ENCODE data around the gene ACTR3. TPM values are rescaled to one million over a fixed set of nuclear protein-coding genes. Genes with fewer than 3 reads are reported as not detected.
A peak's percentile ranks its signal among the peaks of the same experiment; 100 is the strongest.
"Not testable (repeated sequence)": the region's sequence is repeated elsewhere in the genome, so short reads cannot be mapped to it uniquely, and the experiment has no call there.

ACTR3 gene
- total RNA-seq, result 100 to 1,000 TPM in 1 of 6 donors, 10 to 100 TPM in 5; 44.5 to 112 (median 72.7) TPM
- polyA plus RNA-seq, result 10 to 100 TPM; 10.3 to 27.3 TPM

- TF ChIP-seq, protein P1, sequence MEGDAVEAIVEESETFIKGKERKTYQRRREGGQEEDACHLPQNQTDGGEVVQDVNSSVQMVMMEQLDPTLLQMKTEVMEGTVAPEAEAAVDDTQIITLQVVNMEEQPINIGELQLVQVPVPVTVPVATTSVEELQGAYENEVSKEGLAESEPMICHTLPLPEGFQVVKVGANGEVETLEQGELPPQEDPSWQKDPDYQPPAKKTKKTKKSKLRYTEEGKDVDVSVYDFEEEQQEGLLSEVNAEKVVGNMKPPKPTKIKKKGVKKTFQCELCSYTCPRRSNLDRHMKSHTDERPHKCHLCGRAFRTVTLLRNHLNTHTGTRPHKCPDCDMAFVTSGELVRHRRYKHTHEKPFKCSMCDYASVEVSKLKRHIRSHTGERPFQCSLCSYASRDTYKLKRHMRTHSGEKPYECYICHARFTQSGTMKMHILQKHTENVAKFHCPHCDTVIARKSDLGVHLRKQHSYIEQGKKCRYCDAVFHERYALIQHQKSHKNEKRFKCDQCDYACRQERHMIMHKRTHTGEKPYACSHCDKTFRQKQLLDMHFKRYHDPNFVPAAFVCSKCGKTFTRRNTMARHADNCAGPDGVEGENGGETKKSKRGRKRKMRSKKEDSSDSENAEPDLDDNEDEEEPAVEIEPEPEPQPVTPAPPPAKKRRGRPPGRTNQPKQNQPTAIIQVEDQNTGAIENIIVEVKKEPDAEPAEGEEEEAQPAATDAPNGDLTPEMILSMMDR (IDR thresholded peaks at IDR 0.05), result no peak
- no peaks in the 10 kb centered on the region for H3K36me3 ChIP-seq
- FAIRE-seq, result peak; percentile 93
- intact Hi-C loops (cut with DNase I), result loop anchor here in 1 of 3 donors (10.0 kb wide), 1 partner anchor 125 kb away; no protein-coding TSS in a partner anchor
- H3K9me3 ChIP-seq, result no peaks in the 10 kb centered on the region
- peak; percentile 90 to 96 (median 95) for ATAC-seq
- H3K4me1 ChIP-seq, result peaks cover 21 to 45% (median 32%) of the 10 kb centered on the region in 3 donors
- H3K4me3 ChIP-seq, result peak within 1 kb of the TSS; percentile 66 to 97 (median 94)
- WGBS, 2 donors, result 0% methylated on average over 48 to 51 of the region's 51 CpGs
- no peaks in the 10 kb centered on the region for H3K27me3 ChIP-seq
- DNase-seq, result peak; percentile 97 to 99 (median 98)
- H3K27ac ChIP-seq, result peak within 1 kb of the TSS; percentile 88 to 100 (median 92)
Observed at GRCh38 chr2:113889471-113890252, at the start of gene ACTR3. ACTR3 (plus strand) TSS chr2:113890089; CDS start chr2:113890280, 191 bp downstream.

DNA sequence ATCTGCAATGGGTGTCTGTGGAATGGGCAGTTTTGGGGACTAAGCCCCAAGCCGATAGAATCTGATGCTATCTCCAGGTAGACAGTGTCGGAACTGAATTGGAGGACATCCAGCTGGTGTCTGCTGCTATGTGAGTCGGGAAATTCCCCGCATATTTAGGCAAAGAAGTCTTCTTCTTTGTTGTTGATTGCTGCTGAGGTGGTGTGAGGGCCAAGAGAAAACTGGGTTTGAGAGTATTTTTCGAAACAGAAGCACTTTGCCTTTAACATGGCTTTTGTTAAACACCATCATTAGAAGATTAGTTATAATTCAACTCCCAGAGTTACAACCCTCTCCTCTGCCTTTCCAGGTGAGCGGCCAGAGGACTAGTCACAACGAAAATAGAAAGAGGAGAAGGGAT, 49.4 kb upstream of the ACTR3 start:
- no peak for FAIRE-seq
- H3K27ac ChIP-seq, result no peak overlapping the region
- intact Hi-C loops (cut with DNase I), result no loop called here
- H3K36me3 ChIP-seq, result no peaks in the 10 kb centered on the region
- WGBS, 2 donors, result 75 to 78% methylated on average over 7 of the region's 7 CpGs
- H3K9me3 ChIP-seq, result no peaks in the 10 kb centered on the region
- no peaks in the 10 kb centered on the region for H3K4me1 ChIP-seq
- TF ChIP-seq, protein P1 (IDR thresholded peaks at IDR 0.05), result no peak
- H3K27me3 ChIP-seq, result no peaks in the 10 kb centered on the region
- no peak for ATAC-seq
- no peak for DNase-seq
- no peak overlapping the region for H3K4me3 ChIP-seq

- DNase-seq, result no peak
- intact Hi-C loops (cut with DNase I), result no loop called here
- Histone ChIP-seq H3K27me3 (no peaks in the 10 kb centered on the region), H3K9me3 (no peaks in the 10 kb centered on the region), H3K4me3 (no peak overlapping the region), H3K4me1 (no peaks in the 10 kb centered on the region), H3K27ac (peak overlapping the region in 2 of 4 donors; percentile 15 to 32), H3K36me3 (no peaks in the 10 kb centered on the region)
- peak in 3 of 4 donors; percentile 40 to 53 (median 45) for ATAC-seq
- WGBS, 2 donors, result 43 to 50% methylated on average over 14 of the region's 14 CpGs
- FAIRE-seq, result no peak
- TF ChIP-seq, protein P1 (IDR thresholded peaks at IDR 0.05), result no peak
Observed at GRCh38 chr2:113842919-113843736, 46.8 kb upstream of the ACTR3 start.

GRCh38 chr2:113843737-113844050, 46.2 kb upstream of the ACTR3 start:
- DNase-seq; FAIRE-seq; H3K4me1 ChIP-seq; ATAC-seq; H3K36me3 ChIP-seq; intact Hi-C loops (cut with DNase I); H3K9me3 ChIP-seq; H3K27me3 ChIP-seq; H3K4me3 ChIP-seq: not testable (repeated sequence)
- 58 to 79% methylated on average over 4 of the region's 4 CpGs for WGBS, 2 donors
- H3K27ac ChIP-seq, result peak overlapping the region in 2 of 4 donors; percentile 15 to 32

DNA sequence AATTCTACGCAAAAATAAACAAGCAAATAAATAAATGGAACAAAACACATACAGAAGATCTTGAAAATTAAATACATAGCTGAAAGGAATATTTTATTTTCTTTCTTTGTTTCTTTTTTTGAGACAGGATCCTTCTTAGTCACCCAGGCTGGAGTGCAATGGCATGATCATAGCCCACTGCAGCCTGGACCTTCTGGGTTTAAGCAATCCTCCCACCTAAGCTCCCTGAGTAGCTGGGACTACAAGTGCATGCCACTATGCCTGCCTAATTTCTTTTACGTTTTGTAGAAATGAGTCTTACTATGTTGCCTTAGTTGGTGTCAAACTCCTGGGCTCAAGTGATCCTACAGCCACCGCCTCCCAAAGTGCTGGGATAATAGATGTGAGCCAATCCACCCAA, 44.6 kb upstream of the ACTR3 start:
- intact Hi-C loops (cut with DNase I), result no loop called here
- H3K27me3 ChIP-seq, result no peaks in the 10 kb centered on the region
- no peak overlapping the region for H3K27ac ChIP-seq
- H3K4me3 ChIP-seq, result no peak overlapping the region
- H3K36me3 ChIP-seq, result no peaks in the 10 kb centered on the region
- FAIRE-seq (no peak), DNase-seq (no peak), ATAC-seq (no peak)
- TF ChIP-seq, protein P1 (IDR thresholded peaks at IDR 0.05), result no peak
- H3K4me1 ChIP-seq, result peaks cover 0 to 3% (median 0%) of the 10 kb centered on the region in 3 donors
- H3K9me3 ChIP-seq, result no peaks in the 10 kb centered on the region
- WGBS, 2 donors, result 50 to 86% methylated on average over 3 of the region's 3 CpGs

DNA sequence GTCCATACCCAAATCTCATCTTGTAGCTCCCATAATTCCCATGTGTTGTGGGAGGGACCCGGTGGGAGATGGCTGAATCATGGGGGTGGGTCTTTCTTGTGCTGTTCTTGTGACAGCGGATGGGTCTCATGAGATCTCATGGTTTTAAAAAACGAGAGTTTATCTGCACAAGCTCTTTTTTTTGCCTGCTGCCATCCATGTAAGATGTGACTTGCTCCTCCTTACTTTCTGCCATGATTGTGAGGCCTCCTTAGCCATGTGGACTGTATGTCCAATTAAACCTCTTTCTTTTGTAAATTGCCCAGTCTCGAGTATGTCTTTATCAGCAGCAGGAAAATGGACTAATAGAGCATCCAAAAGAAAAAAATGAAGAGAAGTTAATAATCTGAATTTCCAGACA, 44.1 kb upstream of the ACTR3 start:
- FAIRE-seq; H3K27ac ChIP-seq; H3K36me3 ChIP-seq; H3K27me3 ChIP-seq; H3K4me3 ChIP-seq; H3K9me3 ChIP-seq; intact Hi-C loops (cut with DNase I); ATAC-seq; DNase-seq; H3K4me1 ChIP-seq: not testable (repeated sequence)
- WGBS, 2 donors, result 66 to 71% methylated on average over 4 of the region's 4 CpGs

Data from pancreas (tissue), 10 donors.